ENCODE measurements around the gene YLPM1.
A peak's percentile ranks its signal among the peaks of the same experiment; 100 is the strongest.

Gene YLPM1

GRCh38 chr14:74786796-74787315, 23.7 kb downstream of the YLPM1 start:
- no peak for DNase-seq (ENCODE audit: low spot score)

- DNase-seq (ENCODE audit: low spot score), result no peak
These were observed 29.3 kb downstream of the YLPM1 start for GRCh38 chr14:74792249-74793039.

GRCh38 chr14:74793506-74794155, 30.5 kb downstream of the YLPM1 start:
- no peak for DNase-seq (ENCODE audit: low spot score)

GRCh38 chr14:74794947-74795346, 31.8 kb downstream of the YLPM1 start:
- DNase-seq (ENCODE audit: low spot score), result no peak

GRCh38 chr14:74799765-74800164, 36.6 kb downstream of the YLPM1 start:
- no peak for DNase-seq (ENCODE audit: low spot score)

GRCh38 chr14:74800780-74801179, 37.7 kb downstream of the YLPM1 start:
- no peak for DNase-seq (ENCODE audit: low spot score)

GRCh38 chr14:74801396-74801795, 38.3 kb downstream of the YLPM1 start:
- DNase-seq (ENCODE audit: low spot score), result no peak

GRCh38 chr14:74804219-74804825, 41.2 kb downstream of the YLPM1 start:
- peak; percentile 39 for DNase-seq (ENCODE audit: low spot score)

GRCh38 chr14:74807853-74808545, 44.9 kb downstream of the YLPM1 start:
- DNase-seq (ENCODE audit: low spot score), result no peak

GRCh38 chr14:74816124-74816523, 53.0 kb downstream of the YLPM1 start:
- no peak for DNase-seq (ENCODE audit: low spot score)

GRCh38 chr14:74820288-74820687, 57.2 kb downstream of the YLPM1 start:
- DNase-seq (ENCODE audit: low spot score), result no peak

- no peak for DNase-seq (ENCODE audit: low spot score)
These were observed 58.3 kb downstream of the YLPM1 start for GRCh38 chr14:74821267-74821915.

GRCh38 chr14:74824997-74825396, 61.9 kb downstream of the YLPM1 start:
- DNase-seq (ENCODE audit: low spot score), result no peak

- DNase-seq (ENCODE audit: low spot score), result no peak
These were observed 63.5 kb downstream of the YLPM1 start for GRCh38 chr14:74826574-74826973.

GRCh38 chr14:74829251-74829650, 66.1 kb downstream of the YLPM1 start:
- DNase-seq (ENCODE audit: low spot score), result no peak

- DNase-seq (ENCODE audit: low spot score), result no peak
These were observed 69.7 kb downstream of the YLPM1 start for GRCh38 chr14:74832849-74833248.

- no peak for DNase-seq (ENCODE audit: low spot score)
These were observed 71.7 kb downstream of the YLPM1 start for GRCh38 chr14:74834692-74835392.

GRCh38 chr14:74835645-74836250, 72.6 kb downstream of the YLPM1 start:
- DNase-seq (ENCODE audit: low spot score), result no peak

- no peak for DNase-seq (ENCODE audit: low spot score)
These were observed 73.3 kb downstream of the YLPM1 start for GRCh38 chr14:74836251-74836960.

- no peak for DNase-seq (ENCODE audit: low spot score)
These were observed 75.0 kb downstream of the YLPM1 start for GRCh38 chr14:74838166-74838565.

Data from D341Med (cell line).